ENCODE results near the gene IQCB1. TPM values are rescaled to one million over a fixed set of nuclear protein-coding genes. Genes with fewer than 3 reads are reported as not detected.
A peak's percentile ranks its signal among the peaks of the same experiment; 100 is the strongest.
"Not testable (repeated sequence)": the region's sequence is repeated elsewhere in the genome, so short reads cannot be mapped to it uniquely, and the experiment has no call there.

IQCB1 gene, protein sequence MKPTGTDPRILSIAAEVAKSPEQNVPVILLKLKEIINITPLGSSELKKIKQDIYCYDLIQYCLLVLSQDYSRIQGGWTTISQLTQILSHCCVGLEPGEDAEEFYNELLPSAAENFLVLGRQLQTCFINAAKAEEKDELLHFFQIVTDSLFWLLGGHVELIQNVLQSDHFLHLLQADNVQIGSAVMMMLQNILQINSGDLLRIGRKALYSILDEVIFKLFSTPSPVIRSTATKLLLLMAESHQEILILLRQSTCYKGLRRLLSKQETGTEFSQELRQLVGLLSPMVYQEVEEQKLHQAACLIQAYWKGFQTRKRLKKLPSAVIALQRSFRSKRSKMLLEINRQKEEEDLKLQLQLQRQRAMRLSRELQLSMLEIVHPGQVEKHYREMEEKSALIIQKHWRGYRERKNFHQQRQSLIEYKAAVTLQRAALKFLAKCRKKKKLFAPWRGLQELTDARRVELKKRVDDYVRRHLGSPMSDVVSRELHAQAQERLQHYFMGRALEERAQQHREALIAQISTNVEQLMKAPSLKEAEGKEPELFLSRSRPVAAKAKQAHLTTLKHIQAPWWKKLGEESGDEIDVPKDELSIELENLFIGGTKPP
- 10.9 and 12.5 TPM in 2 replicates for total RNA-seq (2012; rRNA removed)

GRCh38 chr3:121834671-121835464, at the start of gene IQCB1, which contains the start of gene EAF2:
Gene IQCB1, minus strand, starts transcription at chr3:121835060. Its CDS starts 6,100 bp downstream, at chr3:121828960.
Gene EAF2, plus strand, starts transcription at chr3:121835209. Its CDS starts 77 bp downstream, at chr3:121835286.
- peak within 1 kb of the TSS; percentile 92 for H3K9ac ChIP-seq (ENCODE audit: low read depth, low read length)
- H3K4me1 ChIP-seq (ENCODE audit: control insufficient read depth, insufficient read depth, low read length), result peaks cover 8% of the 10 kb centered on the region
- H3K27me3 ChIP-seq (ENCODE audit: control insufficient read depth, insufficient read depth, low read length), result no peaks in the 10 kb centered on the region
- H3K9me3 ChIP-seq (replicated peaks; ENCODE audit: low read length), result no peaks in the 10 kb centered on the region
- peaks cover 3% of the 10 kb centered on the region for H3K36me3 ChIP-seq (ENCODE audit: insufficient read depth, low read length)
- peak within 1 kb of the TSS; percentile 87 for H3K4me3 ChIP-seq (ENCODE audit: low read length)
- H3K4me2 ChIP-seq (ENCODE audit: low read length), result peak within 1 kb of the TSS; percentile 88

DNA sequence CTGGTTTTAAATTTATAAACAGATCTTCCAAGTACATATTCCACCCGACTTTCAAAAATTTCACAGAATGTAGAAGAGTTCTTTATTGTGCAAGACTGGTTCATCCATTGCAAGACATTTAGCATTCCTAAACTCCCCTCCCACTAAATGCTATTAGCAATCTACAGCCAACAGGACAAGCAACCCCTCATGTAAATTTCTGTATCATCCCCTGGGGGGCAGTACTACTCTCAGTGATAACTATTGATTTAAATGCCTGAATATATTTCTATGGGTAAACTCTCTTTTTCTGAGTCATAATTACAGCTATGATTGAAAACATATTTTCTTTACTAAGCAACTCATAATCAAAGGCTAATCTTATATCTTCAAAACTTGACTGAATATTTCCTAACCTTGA, 48.6 kb upstream of the IQCB1 start:
- Histone ChIP-seq H3K4me1 (ENCODE audit: control insufficient read depth, insufficient read depth, low read length) (no peaks in the 10 kb centered on the region), H3K9ac (ENCODE audit: low read depth, low read length) (no peak overlapping the region), H3K27me3 (ENCODE audit: control insufficient read depth, insufficient read depth, low read length) (no peaks in the 10 kb centered on the region), H3K4me2 (ENCODE audit: low read length) (no peak overlapping the region), H3K4me3 (ENCODE audit: low read length) (no peak overlapping the region), H3K36me3 (ENCODE audit: insufficient read depth, low read length) (no peaks in the 10 kb centered on the region), H3K9me3 (replicated peaks; ENCODE audit: low read length) (no peaks in the 10 kb centered on the region)

DNA sequence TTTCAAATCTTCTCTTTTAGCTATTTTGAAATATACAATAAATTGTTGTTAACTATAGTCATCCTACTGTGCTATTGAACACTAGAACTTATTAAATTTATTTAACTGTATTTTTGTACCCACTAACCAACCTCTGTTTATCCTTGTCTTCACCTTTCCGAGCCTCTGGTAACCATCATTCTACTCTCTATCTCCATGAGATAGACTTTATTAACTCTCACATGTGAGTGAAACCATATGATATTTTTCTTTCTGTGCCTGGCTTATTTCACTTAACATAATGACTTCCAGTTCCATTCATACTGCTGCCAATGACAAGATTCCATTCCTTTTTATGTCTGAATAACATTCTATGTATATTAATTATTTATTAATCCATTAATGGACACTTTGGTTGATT, 43.6 kb upstream of the IQCB1 start:
- Histone ChIP-seq H3K4me1 (ENCODE audit: control insufficient read depth, insufficient read depth, low read length) (no peaks in the 10 kb centered on the region), H3K27me3 (ENCODE audit: control insufficient read depth, insufficient read depth, low read length) (no peaks in the 10 kb centered on the region), H3K36me3 (ENCODE audit: insufficient read depth, low read length) (no peaks in the 10 kb centered on the region), H3K4me3 (ENCODE audit: low read length) (no peak overlapping the region), H3K9me3 (replicated peaks; ENCODE audit: low read length) (no peaks in the 10 kb centered on the region), H3K9ac (ENCODE audit: low read depth, low read length) (no peak overlapping the region), H3K4me2 (ENCODE audit: low read length) (no peak overlapping the region)

GRCh38 chr3:121871430-121871829, 36.6 kb upstream of the IQCB1 start:
- Histone ChIP-seq H3K36me3 (ENCODE audit: insufficient read depth, low read length) (no peaks in the 10 kb centered on the region), H3K9ac (ENCODE audit: low read depth, low read length) (no peak overlapping the region), H3K9me3 (replicated peaks; ENCODE audit: low read length) (no peaks in the 10 kb centered on the region), H3K4me1 (ENCODE audit: control insufficient read depth, insufficient read depth, low read length) (no peaks in the 10 kb centered on the region), H3K27me3 (ENCODE audit: control insufficient read depth, insufficient read depth, low read length) (no peaks in the 10 kb centered on the region), H3K4me3 (ENCODE audit: low read length) (no peak overlapping the region), H3K4me2 (ENCODE audit: low read length) (no peak overlapping the region)

DNA sequence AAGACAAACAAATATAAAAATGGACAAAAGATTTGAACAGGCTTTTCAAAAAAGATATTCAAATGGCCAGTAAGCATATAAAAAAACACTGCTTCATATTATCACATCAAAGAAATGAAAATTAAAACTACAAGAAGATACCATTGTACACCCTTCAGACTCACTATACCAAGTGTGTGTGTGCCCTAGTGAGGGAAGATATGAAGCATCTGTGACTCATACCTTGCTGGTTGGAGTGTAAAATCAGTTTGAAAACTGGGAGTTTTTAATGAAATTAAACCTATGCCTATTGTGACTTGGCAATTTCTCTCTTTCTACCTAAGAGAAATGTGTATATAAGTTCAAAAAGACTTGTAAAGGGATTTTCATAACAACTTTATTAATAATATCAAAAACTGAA, 35.9 kb upstream of the IQCB1 start:
- no peak overlapping the region for H3K4me2 ChIP-seq (ENCODE audit: low read length)
- H3K9ac ChIP-seq (ENCODE audit: low read depth, low read length), result no peak overlapping the region
- no peak overlapping the region for H3K4me3 ChIP-seq (ENCODE audit: low read length)
- no peaks in the 10 kb centered on the region for H3K9me3 ChIP-seq (replicated peaks; ENCODE audit: low read length)
- H3K36me3 ChIP-seq (ENCODE audit: insufficient read depth, low read length), result no peaks in the 10 kb centered on the region
- no peaks in the 10 kb centered on the region for H3K4me1 ChIP-seq (ENCODE audit: control insufficient read depth, insufficient read depth, low read length)
- H3K27me3 ChIP-seq (ENCODE audit: control insufficient read depth, insufficient read depth, low read length), result no peaks in the 10 kb centered on the region

GRCh38 chr3:121869736-121870135, 34.9 kb upstream of the IQCB1 start:
- no peaks in the 10 kb centered on the region for H3K27me3 ChIP-seq (ENCODE audit: control insufficient read depth, insufficient read depth, low read length)
- no peak overlapping the region for H3K9ac ChIP-seq (ENCODE audit: low read depth, low read length)
- H3K4me3 ChIP-seq (ENCODE audit: low read length), result no peak overlapping the region
- no peaks in the 10 kb centered on the region for H3K4me1 ChIP-seq (ENCODE audit: control insufficient read depth, insufficient read depth, low read length)
- H3K36me3 ChIP-seq (ENCODE audit: insufficient read depth, low read length), result no peaks in the 10 kb centered on the region
- no peak overlapping the region for H3K4me2 ChIP-seq (ENCODE audit: low read length)
- H3K9me3 ChIP-seq (replicated peaks; ENCODE audit: low read length), result no peaks in the 10 kb centered on the region

GRCh38 chr3:121863801-121864200, 28.9 kb upstream of the IQCB1 start:
- no peaks in the 10 kb centered on the region for H3K36me3 ChIP-seq (ENCODE audit: insufficient read depth, low read length)
- H3K4me3 ChIP-seq (ENCODE audit: low read length), result no peak overlapping the region

GRCh38 chr3:121863247-121863646, 28.4 kb upstream of the IQCB1 start:
- not testable (repeated sequence) for H3K9ac ChIP-seq (ENCODE audit: low read depth, low read length); H3K36me3 ChIP-seq (ENCODE audit: insufficient read depth, low read length); H3K4me3 ChIP-seq (ENCODE audit: low read length); H3K4me1 ChIP-seq (ENCODE audit: control insufficient read depth, insufficient read depth, low read length); H3K9me3 ChIP-seq (replicated peaks; ENCODE audit: low read length); H3K27me3 ChIP-seq (ENCODE audit: control insufficient read depth, insufficient read depth, low read length); H3K4me2 ChIP-seq (ENCODE audit: low read length)

More at GRCh38 chr3:121863801-121864200, 28.9 kb upstream of the IQCB1 start:
- Histone ChIP-seq H3K4me1 (ENCODE audit: control insufficient read depth, insufficient read depth, low read length) (no peaks in the 10 kb centered on the region), H3K9me3 (replicated peaks; ENCODE audit: low read length) (no peaks in the 10 kb centered on the region), H3K4me2 (ENCODE audit: low read length) (no peak overlapping the region), H3K9ac (ENCODE audit: low read depth, low read length) (no peak overlapping the region), H3K27me3 (ENCODE audit: control insufficient read depth, insufficient read depth, low read length) (no peaks in the 10 kb centered on the region)

DNA sequence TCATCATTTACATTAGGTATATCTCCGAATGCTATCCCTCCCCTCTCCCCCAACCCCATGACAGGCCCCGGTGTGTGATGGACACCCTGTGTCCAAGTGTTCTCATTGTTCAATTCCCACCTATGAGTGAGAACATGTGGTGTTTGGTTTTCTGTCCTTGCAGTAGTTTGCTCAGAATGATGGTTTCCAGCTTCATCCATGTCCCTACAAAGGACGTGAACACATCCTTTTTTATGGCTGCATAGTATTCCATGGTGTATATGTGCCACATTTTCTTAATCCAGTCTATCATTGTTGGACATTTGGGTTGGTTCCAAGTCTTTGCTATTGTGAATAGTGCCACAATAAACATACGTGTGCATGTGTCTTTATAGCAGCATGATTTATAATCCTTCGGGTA, 22.9 kb upstream of the IQCB1 start:
- not testable (repeated sequence) for H3K9me3 ChIP-seq (replicated peaks; ENCODE audit: low read length); H3K4me2 ChIP-seq (ENCODE audit: low read length); H3K27me3 ChIP-seq (ENCODE audit: control insufficient read depth, insufficient read depth, low read length); H3K4me3 ChIP-seq (ENCODE audit: low read length); H3K4me1 ChIP-seq (ENCODE audit: control insufficient read depth, insufficient read depth, low read length); H3K36me3 ChIP-seq (ENCODE audit: insufficient read depth, low read length); H3K9ac ChIP-seq (ENCODE audit: low read depth, low read length)

DNA sequence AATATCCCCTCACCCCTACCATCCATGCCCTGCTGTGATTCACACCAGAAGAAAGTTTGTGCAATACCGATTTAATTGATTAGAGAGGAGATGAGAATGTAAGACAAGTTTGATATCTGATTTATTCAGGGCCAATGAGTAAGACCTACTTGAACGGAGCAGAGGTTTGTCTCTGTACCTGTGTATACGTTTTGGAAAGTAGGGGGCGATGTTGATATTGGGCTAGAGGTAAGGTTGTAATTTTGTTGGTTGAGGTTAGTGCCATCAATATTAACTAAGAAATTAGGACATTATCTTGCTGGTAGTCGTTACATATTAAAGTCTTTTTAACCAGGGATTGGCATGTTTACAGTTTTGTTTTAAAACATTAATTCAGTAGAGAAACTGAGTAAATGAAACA, 20.7 kb upstream of the IQCB1 start:
- H3K9ac ChIP-seq (ENCODE audit: low read depth, low read length), result no peak overlapping the region
- H3K4me3 ChIP-seq (ENCODE audit: low read length), result no peak overlapping the region
- no peak overlapping the region for H3K4me2 ChIP-seq (ENCODE audit: low read length)
- H3K4me1 ChIP-seq (ENCODE audit: control insufficient read depth, insufficient read depth, low read length), result no peaks in the 10 kb centered on the region
- H3K27me3 ChIP-seq (ENCODE audit: control insufficient read depth, insufficient read depth, low read length), result no peaks in the 10 kb centered on the region
- no peaks in the 10 kb centered on the region for H3K36me3 ChIP-seq (ENCODE audit: insufficient read depth, low read length)
- H3K9me3 ChIP-seq (replicated peaks; ENCODE audit: low read length), result no peaks in the 10 kb centered on the region

GRCh38 chr3:121852256-121852655, 17.4 kb upstream of the IQCB1 start:
- H3K4me3 ChIP-seq (ENCODE audit: low read length), result no peak overlapping the region
- H3K9ac ChIP-seq (ENCODE audit: low read depth, low read length), result no peak overlapping the region
- no peaks in the 10 kb centered on the region for H3K27me3 ChIP-seq (ENCODE audit: control insufficient read depth, insufficient read depth, low read length)
- no peaks in the 10 kb centered on the region for H3K9me3 ChIP-seq (replicated peaks; ENCODE audit: low read length)
- no peaks in the 10 kb centered on the region for H3K36me3 ChIP-seq (ENCODE audit: insufficient read depth, low read length)
- H3K4me2 ChIP-seq (ENCODE audit: low read length), result no peak overlapping the region
- H3K4me1 ChIP-seq (ENCODE audit: control insufficient read depth, insufficient read depth, low read length), result no peaks in the 10 kb centered on the region
